HG03045 (cell line): ENCODE measurements around the gene PCTP.

Source experiments
- ATAC-seq: cut with Tn5 transposase; IDR thresholded peaks from one replicate; pipeline ENCODE4 v1.9.1; 2021; ENCODE audit warnings: mild to moderate bottlenecking, moderate library complexity; ENCODE audit not compliant: unreplicated experiment

The PCTP gene

GRCh38 chr17:55750750-55751657 is at the start of gene PCTP:
Gene PCTP (plus strand): TSS chr17:55751051. CDS start chr17:55751104, 53 bp downstream.
- ATAC-seq: peak; percentile 99

- ATAC-seq: no peak
Observed at GRCh38 chr17:55702150-55702549, 48.7 kb upstream of the PCTP start.

GRCh38 chr17:55704401-55704800 is 46.5 kb upstream of the PCTP start:
- no peak for ATAC-seq

GRCh38 chr17:55705847-55706246 is 45.0 kb upstream of the PCTP start:
- no peak for ATAC-seq

GRCh38 chr17:55706808-55707773 is 43.8 kb upstream of the PCTP start:
- no peak for ATAC-seq

- no peak for ATAC-seq
Observed at GRCh38 chr17:55708175-55708974, 42.5 kb upstream of the PCTP start.

- no peak for ATAC-seq
Observed at GRCh38 chr17:55709440-55709839, 41.4 kb upstream of the PCTP start.

- no peak for ATAC-seq
Observed at GRCh38 chr17:55709984-55710383, 40.9 kb upstream of the PCTP start.

- ATAC-seq: no peak
Observed at GRCh38 chr17:55710410-55710809, 40.4 kb upstream of the PCTP start.

GRCh38 chr17:55710829-55711496 is 39.9 kb upstream of the PCTP start:
- ATAC-seq: no peak

- ATAC-seq: no peak
Observed at GRCh38 chr17:55717432-55717831, 33.4 kb upstream of the PCTP start.

GRCh38 chr17:55717898-55718735 is 32.7 kb upstream of the PCTP start:
- ATAC-seq: no peak

GRCh38 chr17:55720919-55721836 is 29.7 kb upstream of the PCTP start:
- no peak for ATAC-seq

- ATAC-seq: no peak
Observed at GRCh38 chr17:55722016-55722736, 28.7 kb upstream of the PCTP start.

GRCh38 chr17:55722742-55723487 is 27.9 kb upstream of the PCTP start, which contains the start of gene TMEM100:
Gene TMEM100 (minus strand): TSS chr17:55722864. CDS start chr17:55721070, 1,794 bp downstream.
- ATAC-seq: no peak

- no peak for ATAC-seq
Observed at GRCh38 chr17:55723488-55723848, 27.4 kb upstream of the PCTP start.

GRCh38 chr17:55726440-55726839 is 24.4 kb upstream of the PCTP start:
- no peak for ATAC-seq
